NB4 (cell line): ENCODE measurements around the gene ZNF483.
A peak's percentile ranks its signal among the peaks of the same experiment; 100 is the strongest.
"Not testable (repeated sequence)": the region's sequence is repeated elsewhere in the genome, so short reads cannot be mapped to it uniquely, and the experiment has no call there.

Source experiments
- DNase-seq: peaks from one replicate; pipeline ENCODE4 v3.0.0; 2010; ENCODE audit warnings: low read depth
- H3K4me3 ChIP-seq: one replicate; pipeline ENCODE4 v1.5.1; 2011; ENCODE audit warnings: mild to moderate bottlenecking, low read depth, low read length, moderate library complexity
- CTCF ChIP-seq: IDR thresholded peaks from one replicate; pipeline ENCODE4 v1.5.1; 2012; ENCODE audit warnings: low read depth, low read length
- MAX ChIP-seq: IDR thresholded peaks from 2 replicates; pipeline ENCODE4 v1.6.1; 2011; ENCODE audit warnings: low read depth, low read length
- MYC ChIP-seq: IDR thresholded peaks from 2 replicates; pipeline ENCODE4 v1.6.1; 2011; ENCODE audit warnings: low read depth, low read length
- POLR2A ChIP-seq: IDR thresholded peaks from 2 replicates; pipeline ENCODE4 v1.6.1; 2011; ENCODE audit warnings: mild to moderate bottlenecking; ENCODE audit not compliant: insufficient read length; ENCODE audit errors: extremely low read depth

ZNF483 gene

GRCh38 chr9:111502506-111502905 lies 22.5 kb upstream of the ZNF483 start:
- H3K4me3 ChIP-seq: no peak overlapping the region
- DNase-seq: no peak
- TF ChIP-seq MYC (no peak), POLR2A (no peak), MAX (no peak), CTCF (no peak)

- not testable (repeated sequence) for H3K4me3 ChIP-seq, DNase-seq
Observed at GRCh38 chr9:111511581-111511980, 13.4 kb upstream of the ZNF483 start.

- TF ChIP-seq MYC (no peak), MAX (no peak), CTCF (no peak), POLR2A (no peak)
- DNase-seq: no peak
- no peak overlapping the region for H3K4me3 ChIP-seq
Observed at GRCh38 chr9:111514967-111515366, 10.0 kb upstream of the ZNF483 start.

GRCh38 chr9:111516061-111516465 lies 8.9 kb upstream of the ZNF483 start:
- TF ChIP-seq MAX (no peak), POLR2A (no peak), MYC (no peak), CTCF (no peak)
- H3K4me3 ChIP-seq: no peak overlapping the region
- DNase-seq: peak; percentile 29

GRCh38 chr9:111524731-111525055 lies 286 bp upstream of the ZNF483 start:
- no peak overlapping the region for H3K4me3 ChIP-seq
- no peak for DNase-seq
- TF ChIP-seq MYC (no peak), POLR2A (no peak), CTCF (no peak), MAX (no peak)

- no peak for DNase-seq
- H3K4me3 ChIP-seq: no peak overlapping the region
- TF ChIP-seq MAX: no peak
- TF ChIP-seq POLR2A: no peak
- no peak for TF ChIP-seq MYC
- no peak for TF ChIP-seq CTCF
Observed at GRCh38 chr9:111527347-111527746, 2.4 kb downstream of the ZNF483 start.
